ENCODE results near the gene PRIMA1. TPM values are rescaled to one million over a fixed set of nuclear protein-coding genes. Genes with fewer than 3 reads are reported as not detected.

The PRIMA1 gene
- total RNA-seq, 2 experiments from 2014 or later: not detected

- Mint-ChIP-seq H3K36me3 (ENCODE audit: low read depth) (no peaks in the 10 kb centered on the region), H3K27ac (no peak overlapping the region), H3K9me3 (no peaks in the 10 kb centered on the region), H3K4me1 (ENCODE audit: low read depth) (no peaks in the 10 kb centered on the region), H3K4me3 (no peak overlapping the region), H3K27me3 (ENCODE audit: low read depth) (peaks cover 10% of the 10 kb centered on the region)
- CTCF ChIA-PET: no interaction called here
- DNase-seq: no peak
- intact Hi-C loops (cut with micrococcal nuclease): no loop called here
These were observed 22.3 kb downstream of the PRIMA1 start for GRCh38 chr14:93765970-93766369.

- H3K4me1 Mint-ChIP-seq (ENCODE audit: low read depth): no peaks in the 10 kb centered on the region
- CTCF ChIA-PET: no interaction called here
- H3K36me3 Mint-ChIP-seq (ENCODE audit: low read depth): no peaks in the 10 kb centered on the region
- no peak for DNase-seq
- no peaks in the 10 kb centered on the region for H3K9me3 Mint-ChIP-seq
- H3K27me3 Mint-ChIP-seq (ENCODE audit: low read depth): peaks cover 14% of the 10 kb centered on the region
- no peak overlapping the region for H3K27ac Mint-ChIP-seq
- intact Hi-C loops (cut with micrococcal nuclease): no loop called here
- no peak overlapping the region for H3K4me3 Mint-ChIP-seq
These were observed 23.1 kb downstream of the PRIMA1 start for GRCh38 chr14:93765155-93765554.

DNA sequence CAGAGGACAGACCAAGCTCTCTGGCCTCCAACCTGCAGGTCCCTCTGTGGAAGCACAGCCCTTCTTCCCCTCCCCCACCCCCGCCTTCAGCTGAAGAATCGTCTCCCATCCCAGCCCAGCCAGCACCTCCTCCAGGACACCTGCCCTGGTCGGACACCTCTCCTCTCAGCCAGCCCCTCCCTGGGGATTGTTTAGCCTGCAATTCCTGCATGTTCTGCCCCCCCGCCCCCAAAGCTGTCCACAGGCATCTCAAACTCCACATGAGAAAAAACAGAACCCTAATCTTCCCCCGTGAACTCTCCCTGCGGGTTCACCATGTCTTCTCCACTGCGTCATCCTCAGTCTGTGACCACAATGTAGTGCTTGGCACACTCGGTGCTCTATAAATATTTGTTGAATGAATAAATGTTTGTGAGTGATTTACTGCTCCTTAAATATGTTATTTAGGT is 24.1 kb downstream of the PRIMA1 start:
- no peaks in the 10 kb centered on the region for H3K4me1 Mint-ChIP-seq (ENCODE audit: low read depth)
- H3K27me3 Mint-ChIP-seq (ENCODE audit: low read depth): peaks cover 17% of the 10 kb centered on the region
- CTCF ChIA-PET: no interaction called here
- H3K27ac Mint-ChIP-seq: no peak overlapping the region
- no peak overlapping the region for H3K4me3 Mint-ChIP-seq
- no peaks in the 10 kb centered on the region for H3K9me3 Mint-ChIP-seq
- no peak for DNase-seq
- intact Hi-C loops (cut with micrococcal nuclease): no loop called here
- H3K36me3 Mint-ChIP-seq (ENCODE audit: low read depth): no peaks in the 10 kb centered on the region

GRCh38 chr14:93759719-93760307 is 28.5 kb downstream of the PRIMA1 start:
- Mint-ChIP-seq H3K4me1 (ENCODE audit: low read depth) (no peaks in the 10 kb centered on the region), H3K36me3 (ENCODE audit: low read depth) (no peaks in the 10 kb centered on the region), H3K27me3 (ENCODE audit: low read depth) (peaks cover 14% of the 10 kb centered on the region), H3K4me3 (no peak overlapping the region), H3K9me3 (no peaks in the 10 kb centered on the region), H3K27ac (no peak overlapping the region)
- CTCF ChIA-PET: no interaction called here
- no peak for DNase-seq
- intact Hi-C loops (cut with micrococcal nuclease): no loop called here

DNA sequence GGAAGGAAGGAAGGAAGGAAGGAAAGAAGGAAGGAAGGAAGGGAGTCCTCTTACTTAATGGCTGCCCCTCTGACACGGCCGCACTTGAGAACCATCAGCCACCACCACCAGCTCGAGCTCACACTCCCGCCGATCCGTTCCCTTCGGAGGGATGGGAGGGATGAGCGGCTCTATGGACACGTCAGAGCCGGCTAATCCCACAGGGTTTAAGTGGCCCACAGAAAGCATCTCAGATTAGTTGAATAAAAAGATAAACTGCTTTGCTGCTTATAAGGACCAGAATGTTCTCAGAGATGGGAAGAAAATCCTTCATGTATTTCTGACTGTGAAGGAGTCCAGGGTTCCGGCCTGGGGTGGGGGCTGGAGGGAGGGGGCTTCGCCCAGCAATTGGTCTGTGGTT is 31.1 kb downstream of the PRIMA1 start:
- CTCF ChIA-PET: no interaction called here
- DNase-seq: no peak
- Mint-ChIP-seq H3K9me3 (no peaks in the 10 kb centered on the region), H3K4me1 (ENCODE audit: low read depth) (no peaks in the 10 kb centered on the region), H3K27ac (no peak overlapping the region), H3K27me3 (ENCODE audit: low read depth) (peaks cover 11% of the 10 kb centered on the region), H3K36me3 (ENCODE audit: low read depth) (no peaks in the 10 kb centered on the region), H3K4me3 (no peak overlapping the region)
- intact Hi-C loops (cut with micrococcal nuclease): no loop called here

GRCh38 chr14:93753647-93754046 is 34.6 kb downstream of the PRIMA1 start:
- Mint-ChIP-seq H3K4me3 (no peak overlapping the region), H3K27me3 (ENCODE audit: low read depth) (no peaks in the 10 kb centered on the region), H3K36me3 (ENCODE audit: low read depth) (no peaks in the 10 kb centered on the region), H3K9me3 (no peaks in the 10 kb centered on the region), H3K27ac (no peak overlapping the region), H3K4me1 (ENCODE audit: low read depth) (no peaks in the 10 kb centered on the region)
- CTCF ChIA-PET: interaction anchor here (0.6 to 0.7 kb wide), 2 partner anchors 9 to 142 kb away, joined by 3 to 4 read pairs; no protein-coding TSS in a partner anchor
- no peak for DNase-seq
- intact Hi-C loops (cut with micrococcal nuclease): no loop called here

DNA sequence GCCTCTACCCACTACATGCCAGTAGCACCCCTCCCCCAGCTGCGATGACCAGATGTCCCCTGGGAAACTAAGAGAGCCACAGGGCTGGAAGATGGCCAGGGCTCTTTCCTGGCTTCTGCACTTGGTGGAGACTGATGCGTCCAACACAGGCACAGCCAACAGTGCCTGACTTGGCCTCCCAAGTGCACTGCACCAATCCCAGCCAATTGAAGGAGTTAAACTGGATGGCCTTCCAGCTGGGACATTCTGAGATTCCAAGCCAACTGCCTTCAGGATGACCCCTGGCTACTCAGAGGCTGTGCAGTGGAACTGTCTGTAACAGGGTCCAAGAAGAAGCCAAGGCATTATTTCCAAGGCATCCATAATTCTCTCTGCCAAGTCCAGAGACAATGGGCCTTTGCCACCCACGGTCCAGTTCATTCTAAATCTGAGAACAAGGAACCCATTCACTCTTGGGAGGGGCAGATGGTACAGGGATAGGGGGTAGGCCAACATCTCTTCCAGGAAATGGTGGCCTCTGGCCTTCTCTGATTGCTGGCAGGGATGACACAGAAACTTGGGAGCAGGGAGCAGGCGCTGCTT is 35.2 kb downstream of the PRIMA1 start:
- no peak for DNase-seq
- H3K9me3 Mint-ChIP-seq: no peaks in the 10 kb centered on the region
- H3K36me3 Mint-ChIP-seq (ENCODE audit: low read depth): no peaks in the 10 kb centered on the region
- H3K27ac Mint-ChIP-seq: no peak overlapping the region
- no peaks in the 10 kb centered on the region for H3K4me1 Mint-ChIP-seq (ENCODE audit: low read depth)
- CTCF ChIA-PET: no interaction called here
- no peaks in the 10 kb centered on the region for H3K27me3 Mint-ChIP-seq (ENCODE audit: low read depth)
- intact Hi-C loops (cut with micrococcal nuclease): no loop called here
- no peak overlapping the region for H3K4me3 Mint-ChIP-seq

DNA sequence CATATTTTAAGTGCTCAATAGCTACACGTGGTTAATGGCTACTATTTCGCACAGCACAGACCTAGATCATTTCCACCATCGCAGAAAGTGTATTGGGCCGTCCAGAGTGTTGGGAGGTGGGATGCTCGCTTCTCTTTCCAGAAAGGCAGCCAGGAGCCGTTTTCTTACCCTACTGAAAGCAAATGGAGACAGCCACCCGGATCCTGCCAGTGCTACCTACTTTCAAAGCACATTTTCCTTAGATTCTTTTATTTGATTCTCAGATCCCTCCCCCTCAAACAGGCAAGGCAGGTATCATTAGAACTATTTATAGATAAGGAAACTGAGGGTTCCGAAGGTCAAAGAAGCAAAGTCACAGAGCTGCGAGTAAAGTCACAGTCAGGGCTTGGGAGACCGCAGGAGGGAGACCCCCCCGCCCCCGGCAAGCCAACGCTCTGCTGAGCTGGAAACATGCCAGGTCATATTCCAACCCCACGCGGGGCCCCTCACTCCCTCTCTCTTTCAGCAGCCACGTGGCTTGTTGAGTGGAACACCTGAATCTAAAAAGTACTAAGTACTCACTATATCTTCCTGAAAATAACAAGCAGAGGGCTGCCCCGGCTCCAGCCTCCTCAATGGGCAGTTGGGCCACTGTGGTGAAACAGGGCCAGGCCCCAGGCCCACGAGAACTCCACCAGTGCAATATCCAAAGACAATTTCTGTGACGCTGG is 36.2 kb downstream of the PRIMA1 start:
- no peak for DNase-seq
- Mint-ChIP-seq H3K4me1 (ENCODE audit: low read depth) (no peaks in the 10 kb centered on the region), H3K27ac (no peak overlapping the region), H3K4me3 (no peak overlapping the region), H3K27me3 (ENCODE audit: low read depth) (no peaks in the 10 kb centered on the region), H3K36me3 (ENCODE audit: low read depth) (no peaks in the 10 kb centered on the region), H3K9me3 (no peaks in the 10 kb centered on the region)
- intact Hi-C loops (cut with micrococcal nuclease): no loop called here
- CTCF ChIA-PET: no interaction called here

DNA sequence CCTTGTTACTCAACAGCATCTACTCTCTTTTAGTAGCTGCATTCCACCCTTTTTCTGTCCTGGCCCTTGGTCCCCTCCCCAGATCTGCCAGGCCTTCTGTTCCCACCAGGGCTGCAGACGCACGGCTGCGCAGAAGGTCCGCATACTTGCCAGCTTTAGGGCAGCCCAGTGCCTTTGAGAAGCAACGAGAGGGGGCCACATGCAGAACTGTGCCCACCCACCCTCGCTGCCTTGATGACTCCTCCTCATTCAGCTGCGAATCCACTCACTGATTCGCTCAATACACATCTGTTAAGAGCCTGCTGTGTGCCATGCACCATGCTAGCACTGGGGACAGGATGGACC is 39.2 kb downstream of the PRIMA1 start:
- CTCF ChIA-PET: interaction anchor here (0.6 kb wide), 1 partner anchor 33 kb away, joined by 3 read pairs; no protein-coding TSS in a partner anchor
- peaks cover 2% of the 10 kb centered on the region for H3K27me3 Mint-ChIP-seq (ENCODE audit: low read depth)
- H3K4me3 Mint-ChIP-seq: no peak overlapping the region
- no peak overlapping the region for H3K27ac Mint-ChIP-seq
- no peaks in the 10 kb centered on the region for H3K4me1 Mint-ChIP-seq (ENCODE audit: low read depth)
- no peaks in the 10 kb centered on the region for H3K9me3 Mint-ChIP-seq
- DNase-seq: no peak
- intact Hi-C loops (cut with micrococcal nuclease): no loop called here
- H3K36me3 Mint-ChIP-seq (ENCODE audit: low read depth): no peaks in the 10 kb centered on the region

- DNase-seq: no peak
- H3K36me3 Mint-ChIP-seq (ENCODE audit: low read depth): no peaks in the 10 kb centered on the region
- CTCF ChIA-PET: no interaction called here
- intact Hi-C loops (cut with micrococcal nuclease): no loop called here
- peaks cover 2% of the 10 kb centered on the region for H3K27me3 Mint-ChIP-seq (ENCODE audit: low read depth)
- H3K4me3 Mint-ChIP-seq: no peak overlapping the region
- no peak overlapping the region for H3K27ac Mint-ChIP-seq
- no peaks in the 10 kb centered on the region for H3K4me1 Mint-ChIP-seq (ENCODE audit: low read depth)
- H3K9me3 Mint-ChIP-seq: no peaks in the 10 kb centered on the region
These were observed 39.8 kb downstream of the PRIMA1 start for GRCh38 chr14:93748208-93749075.

GRCh38 chr14:93747560-93747959 is 40.7 kb downstream of the PRIMA1 start:
- intact Hi-C loops (cut with micrococcal nuclease): no loop called here
- DNase-seq: no peak
- peaks cover 2% of the 10 kb centered on the region for H3K27me3 Mint-ChIP-seq (ENCODE audit: low read depth)
- no peak overlapping the region for H3K4me3 Mint-ChIP-seq
- H3K27ac Mint-ChIP-seq: no peak overlapping the region
- H3K36me3 Mint-ChIP-seq (ENCODE audit: low read depth): no peaks in the 10 kb centered on the region
- no peaks in the 10 kb centered on the region for H3K4me1 Mint-ChIP-seq (ENCODE audit: low read depth)
- CTCF ChIA-PET: no interaction called here
- no peaks in the 10 kb centered on the region for H3K9me3 Mint-ChIP-seq

DNA sequence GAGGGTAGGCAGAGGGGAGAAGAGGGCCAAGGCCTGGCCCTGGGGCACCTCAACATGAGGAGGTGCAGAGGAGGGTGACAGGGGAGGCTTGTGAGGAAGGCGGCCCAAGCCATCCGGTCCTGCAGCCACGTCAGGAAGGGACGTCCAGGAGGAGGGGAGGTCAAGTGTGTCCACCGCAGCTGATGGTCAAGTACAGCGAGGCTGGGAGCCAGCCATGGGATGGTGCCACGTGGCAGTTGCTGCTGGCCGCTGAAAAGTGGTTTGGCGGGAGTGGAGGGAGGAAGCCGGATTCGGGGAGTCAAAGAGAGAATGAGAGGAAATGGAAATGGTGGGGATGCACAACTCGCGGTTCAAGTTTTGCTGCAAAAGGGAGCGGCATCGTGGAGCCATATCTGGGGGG is 41.2 kb downstream of the PRIMA1 start:
- no peaks in the 10 kb centered on the region for H3K36me3 Mint-ChIP-seq (ENCODE audit: low read depth)

More for the DNA sequence above, 41.2 kb downstream of the PRIMA1 start:
- H3K4me1 Mint-ChIP-seq (ENCODE audit: low read depth): no peaks in the 10 kb centered on the region
- H3K4me3 Mint-ChIP-seq: no peak overlapping the region
- DNase-seq: no peak
- intact Hi-C loops (cut with micrococcal nuclease): no loop called here
- H3K9me3 Mint-ChIP-seq: no peaks in the 10 kb centered on the region
- CTCF ChIA-PET: no interaction called here
- H3K27me3 Mint-ChIP-seq (ENCODE audit: low read depth): peaks cover 2% of the 10 kb centered on the region
- no peak overlapping the region for H3K27ac Mint-ChIP-seq

All from activated naive CD4-positive, alpha-beta T cell treated with anti-CD3 and anti-CD28 coated beads for 36 hours (primary cell).